Measurements from ENCODE around the gene ATP2C2.
A peak's percentile ranks its signal among the peaks of the same experiment; 100 is the strongest.

The ATP2C2 gene

GRCh38 chr16:84387021-84387420 is 18.7 kb downstream of the ATP2C2 start:
- 89% methylated on average over 11 of the region's 11 CpGs for WGBS
- no peak overlapping the region for H2AFZ ChIP-seq (ENCODE audit: low read depth, low read length)

GRCh38 chr16:84390131-84390785 is 21.9 kb downstream of the ATP2C2 start:
- H2AK5ac ChIP-seq (ENCODE audit: low read length, severe bottlenecking), result no peak overlapping the region
- peaks cover 12% of the 10 kb centered on the region for H3K9me3 ChIP-seq (ENCODE audit: control insufficient read depth, low read length)
- no peak overlapping the region for H3K14ac ChIP-seq (ENCODE audit: low read length in 2 of 2)
- H3K36me3 ChIP-seq (ENCODE audit: control insufficient read depth in 1 of 2, insufficient read depth in 2 of 2, low read depth in 1 of 2, low read length in 2 of 2), result no peaks in the 10 kb centered on the region
- H3K27ac ChIP-seq (ENCODE audit: low read length, poor library complexity, severe bottlenecking), result no peak overlapping the region
- no peak overlapping the region for H3K4me2 ChIP-seq (ENCODE audit: low read length, poor library complexity, severe bottlenecking)
- H2BK15ac ChIP-seq (ENCODE audit: low read depth, poor library complexity, severe bottlenecking), result no peak overlapping the region
- H3K4me3 ChIP-seq (ENCODE audit: insufficient read depth in 1 of 2, low read depth in 1 of 2, low read length in 2 of 2), result no peak overlapping the region
- DNase-seq, result no peak
- whole genome bisulfite sequencing, result 84% methylated on average over 29 of the region's 30 CpGs
- H3K4me1 ChIP-seq (ENCODE audit: control insufficient read depth, insufficient read depth, low read depth, low read length), result no peaks in the 10 kb centered on the region
- no peak overlapping the region for H3K23ac ChIP-seq (ENCODE audit: low read length in 2 of 2)
- no peak overlapping the region for H2BK12ac ChIP-seq (ENCODE audit: low read length in 2 of 2)
- no peak overlapping the region for H3K18ac ChIP-seq (ENCODE audit: low read depth in 1 of 2, low read length in 2 of 2)
- no peak overlapping the region for H2BK120ac ChIP-seq (ENCODE audit: low read depth, low read length)
- H2AFZ ChIP-seq (ENCODE audit: low read depth, low read length), result no peak overlapping the region
- no peak overlapping the region for H3K9ac ChIP-seq (ENCODE audit: low read length)
- no peak overlapping the region for H3K4ac ChIP-seq (ENCODE audit: low read depth in 1 of 2, low read length in 2 of 2)
- no peak overlapping the region for H4K8ac ChIP-seq (ENCODE audit: low read length)
- no peak overlapping the region for H4K91ac ChIP-seq (ENCODE audit: low read length)
- H3K27me3 ChIP-seq (ENCODE audit: control insufficient read depth in 1 of 2, insufficient read depth in 1 of 2, low read length in 2 of 2), result peaks cover 16 to 28% of the 10 kb centered on the region in 2 experiments
- H2BK5ac ChIP-seq (ENCODE audit: low read depth, low read length, poor library complexity, severe bottlenecking), result no peak overlapping the region
- no peaks in the 10 kb centered on the region for H3K79me1 ChIP-seq (replicated peaks; ENCODE audit: low read length, poor library complexity, severe bottlenecking)

More at GRCh38 chr16:84387021-84387420, 18.7 kb downstream of the ATP2C2 start:
- no peak overlapping the region for H3K23ac ChIP-seq (ENCODE audit: low read length in 2 of 2)
- H2BK15ac ChIP-seq (ENCODE audit: low read depth, poor library complexity, severe bottlenecking), result no peak overlapping the region
- no peaks in the 10 kb centered on the region for H3K79me1 ChIP-seq (replicated peaks; ENCODE audit: low read length, poor library complexity, severe bottlenecking)
- no peak overlapping the region for H2BK12ac ChIP-seq (ENCODE audit: low read length in 2 of 2)
- no peak overlapping the region for H2AK5ac ChIP-seq (ENCODE audit: low read length, severe bottlenecking)
- H3K4ac ChIP-seq (ENCODE audit: low read depth in 1 of 2, low read length in 2 of 2), result no peak overlapping the region
- H3K27ac ChIP-seq (ENCODE audit: low read length, poor library complexity, severe bottlenecking), result no peak overlapping the region
- peaks cover 23% of the 10 kb centered on the region for H3K9me3 ChIP-seq (ENCODE audit: control insufficient read depth, low read length)
- H2BK120ac ChIP-seq (ENCODE audit: low read depth, low read length), result no peak overlapping the region
- H3K27me3 ChIP-seq (ENCODE audit: control insufficient read depth in 1 of 2, insufficient read depth in 1 of 2, low read length in 2 of 2), result peaks cover 5 to 18% of the 10 kb centered on the region in 2 experiments
- H3K4me1 ChIP-seq (ENCODE audit: control insufficient read depth, insufficient read depth, low read depth, low read length), result no peaks in the 10 kb centered on the region
- no peak overlapping the region for H3K4me2 ChIP-seq (ENCODE audit: low read length, poor library complexity, severe bottlenecking)
- no peak overlapping the region for H3K14ac ChIP-seq (ENCODE audit: low read length in 2 of 2)
- no peak overlapping the region for H3K4me3 ChIP-seq (ENCODE audit: insufficient read depth in 1 of 2, low read depth in 1 of 2, low read length in 2 of 2)
- no peak overlapping the region for H4K8ac ChIP-seq (ENCODE audit: low read length)
- H3K18ac ChIP-seq (ENCODE audit: low read depth in 1 of 2, low read length in 2 of 2), result no peak overlapping the region
- no peak for DNase-seq
- no peak overlapping the region for H2BK5ac ChIP-seq (ENCODE audit: low read depth, low read length, poor library complexity, severe bottlenecking)
- no peak overlapping the region for H3K9ac ChIP-seq (ENCODE audit: low read length)
- H3K36me3 ChIP-seq (ENCODE audit: control insufficient read depth in 1 of 2, insufficient read depth in 2 of 2, low read depth in 1 of 2, low read length in 2 of 2), result no peaks in the 10 kb centered on the region
- no peak overlapping the region for H4K91ac ChIP-seq (ENCODE audit: low read length)

- H2BK5ac ChIP-seq (ENCODE audit: low read depth, low read length, poor library complexity, severe bottlenecking), result no peak overlapping the region
- 91% methylated on average over 17 of the region's 20 CpGs for WGBS
- H2BK12ac ChIP-seq (ENCODE audit: low read length in 2 of 2), result no peak overlapping the region
- H3K4ac ChIP-seq (ENCODE audit: low read depth in 1 of 2, low read length in 2 of 2), result no peak overlapping the region
- no peak overlapping the region for H3K23ac ChIP-seq (ENCODE audit: low read length in 2 of 2)
- no peaks in the 10 kb centered on the region for H3K36me3 ChIP-seq (ENCODE audit: control insufficient read depth in 1 of 2, insufficient read depth in 2 of 2, low read depth in 1 of 2, low read length in 2 of 2)
- no peak overlapping the region for H4K8ac ChIP-seq (ENCODE audit: low read length)
- H3K27ac ChIP-seq (ENCODE audit: low read length, poor library complexity, severe bottlenecking), result no peak overlapping the region
- H3K27me3 ChIP-seq (ENCODE audit: control insufficient read depth in 1 of 2, insufficient read depth in 1 of 2, low read length in 2 of 2), result peaks cover 17 to 30% of the 10 kb centered on the region in 2 experiments
- peak overlapping the region in 1 of 2 experiments; percentile 62 for H3K4me3 ChIP-seq (ENCODE audit: insufficient read depth in 1 of 2, low read depth in 1 of 2, low read length in 2 of 2)
- no peak overlapping the region for H3K4me2 ChIP-seq (ENCODE audit: low read length, poor library complexity, severe bottlenecking)
- no peak overlapping the region for H4K91ac ChIP-seq (ENCODE audit: low read length)
- H2AFZ ChIP-seq (ENCODE audit: low read depth, low read length), result no peak overlapping the region
- no peak overlapping the region for H3K14ac ChIP-seq (ENCODE audit: low read length in 2 of 2)
- no peaks in the 10 kb centered on the region for H3K4me1 ChIP-seq (ENCODE audit: control insufficient read depth, insufficient read depth, low read depth, low read length)
- no peak for DNase-seq
- H3K9me3 ChIP-seq (ENCODE audit: control insufficient read depth, low read length), result peaks cover under 1% of the 10 kb centered on the region
- H2AK5ac ChIP-seq (ENCODE audit: low read length, severe bottlenecking), result no peak overlapping the region
- H3K18ac ChIP-seq (ENCODE audit: low read depth in 1 of 2, low read length in 2 of 2), result no peak overlapping the region
- no peak overlapping the region for H2BK15ac ChIP-seq (ENCODE audit: low read depth, poor library complexity, severe bottlenecking)
- H2BK120ac ChIP-seq (ENCODE audit: low read depth, low read length), result no peak overlapping the region
- peak overlapping the region; percentile 40 for H3K9ac ChIP-seq (ENCODE audit: low read length)
- H3K79me1 ChIP-seq (replicated peaks; ENCODE audit: low read length, poor library complexity, severe bottlenecking), result no peaks in the 10 kb centered on the region
Observed at GRCh38 chr16:84391151-84392030, 23.1 kb downstream of the ATP2C2 start.

- H3K27me3 ChIP-seq (ENCODE audit: control insufficient read depth in 1 of 2, insufficient read depth in 1 of 2, low read length in 2 of 2), result peaks cover 17 to 30% of the 10 kb centered on the region in 2 experiments
- H3K14ac ChIP-seq (ENCODE audit: low read length in 2 of 2), result no peak overlapping the region
- H3K4me1 ChIP-seq (ENCODE audit: control insufficient read depth, insufficient read depth, low read depth, low read length), result no peaks in the 10 kb centered on the region
- no peak overlapping the region for H2BK12ac ChIP-seq (ENCODE audit: low read length in 2 of 2)
- H3K23ac ChIP-seq (ENCODE audit: low read length in 2 of 2), result no peak overlapping the region
- no peak overlapping the region for H4K91ac ChIP-seq (ENCODE audit: low read length)
- no peak for DNase-seq
- no peak overlapping the region for H2BK120ac ChIP-seq (ENCODE audit: low read depth, low read length)
- no peaks in the 10 kb centered on the region for H3K79me1 ChIP-seq (replicated peaks; ENCODE audit: low read length, poor library complexity, severe bottlenecking)
- H3K27ac ChIP-seq (ENCODE audit: low read length, poor library complexity, severe bottlenecking), result no peak overlapping the region
- H3K36me3 ChIP-seq (ENCODE audit: control insufficient read depth in 1 of 2, insufficient read depth in 2 of 2, low read depth in 1 of 2, low read length in 2 of 2), result no peaks in the 10 kb centered on the region
- H3K4ac ChIP-seq (ENCODE audit: low read depth in 1 of 2, low read length in 2 of 2), result no peak overlapping the region
- no peak overlapping the region for H2BK5ac ChIP-seq (ENCODE audit: low read depth, low read length, poor library complexity, severe bottlenecking)
- H3K18ac ChIP-seq (ENCODE audit: low read depth in 1 of 2, low read length in 2 of 2), result no peak overlapping the region
- no peaks in the 10 kb centered on the region for H3K9me3 ChIP-seq (ENCODE audit: control insufficient read depth, low read length)
- no peak overlapping the region for H2AK5ac ChIP-seq (ENCODE audit: low read length, severe bottlenecking)
- H4K8ac ChIP-seq (ENCODE audit: low read length), result no peak overlapping the region
- no peak overlapping the region for H2AFZ ChIP-seq (ENCODE audit: low read depth, low read length)
- H3K4me2 ChIP-seq (ENCODE audit: low read length, poor library complexity, severe bottlenecking), result no peak overlapping the region
- H2BK15ac ChIP-seq (ENCODE audit: low read depth, poor library complexity, severe bottlenecking), result no peak overlapping the region
- H3K4me3 ChIP-seq (ENCODE audit: insufficient read depth in 1 of 2, low read depth in 1 of 2, low read length in 2 of 2), result no peak overlapping the region
- H3K9ac ChIP-seq (ENCODE audit: low read length), result no peak overlapping the region
Observed at GRCh38 chr16:84392031-84392360, 23.7 kb downstream of the ATP2C2 start.
